Brain microvascular endothelial cell (primary cell): ENCODE data around the gene SLC12A5.

ENCODE experiments used
- DNase-seq: peaks from one replicate; pipeline ENCODE4 v3.0.0-alpha.2; 2020
- H3K27ac ChIP-seq: fragments of 250-450 bp; sonication (Bioruptor Pico); 2 replicates; pipeline ENCODE4 v1.5.1; 2020; ENCODE audit warnings: mild to moderate bottlenecking, moderate library complexity
- H3K27me3 ChIP-seq: fragments of 250-450 bp; sonication (Bioruptor Pico); replicated peaks from 2 replicates; pipeline ENCODE4 v1.5.1; 2020; ENCODE audit warnings: mild to moderate bottlenecking
- H3K36me3 ChIP-seq: fragments of 250-450 bp; sonication (Bioruptor Pico); replicated peaks from 2 replicates; pipeline ENCODE4 v1.5.1; 2020; ENCODE audit warnings: mild to moderate bottlenecking
- H3K4me3 ChIP-seq: 2 replicates; pipeline ENCODE4 v1.5.1; 2011; ENCODE audit warnings: low read depth, mild to moderate bottlenecking, control low read depth, low read length, moderate library complexity
- in situ Hi-C: cut with HindIII; loops from 2 replicates; pipeline ENCODE4 v1.10.0; 2017; ENCODE audit warnings: low sequenced_read_pairs, low pct_ligation_motif_present
- TF ChIP-seq, protein P1 (sequence below): IDR thresholded peaks from 2 replicates; pipeline ENCODE4 v1.5.1; 2011; ENCODE audit warnings: low read depth, mild to moderate bottlenecking, moderate library complexity, low read length, control low read depth, inconsistent platforms; ENCODE audit errors: missing control alignments

The SLC12A5 gene

GRCh38 chr20:46027245-46027853 is 1.7 kb upstream of the SLC12A5 start:
- no peak overlapping the region for H3K27ac ChIP-seq
- no peaks in the 10 kb centered on the region for H3K36me3 ChIP-seq
- DNase-seq = peak; percentile 52
- TF ChIP-seq, protein P1, sequence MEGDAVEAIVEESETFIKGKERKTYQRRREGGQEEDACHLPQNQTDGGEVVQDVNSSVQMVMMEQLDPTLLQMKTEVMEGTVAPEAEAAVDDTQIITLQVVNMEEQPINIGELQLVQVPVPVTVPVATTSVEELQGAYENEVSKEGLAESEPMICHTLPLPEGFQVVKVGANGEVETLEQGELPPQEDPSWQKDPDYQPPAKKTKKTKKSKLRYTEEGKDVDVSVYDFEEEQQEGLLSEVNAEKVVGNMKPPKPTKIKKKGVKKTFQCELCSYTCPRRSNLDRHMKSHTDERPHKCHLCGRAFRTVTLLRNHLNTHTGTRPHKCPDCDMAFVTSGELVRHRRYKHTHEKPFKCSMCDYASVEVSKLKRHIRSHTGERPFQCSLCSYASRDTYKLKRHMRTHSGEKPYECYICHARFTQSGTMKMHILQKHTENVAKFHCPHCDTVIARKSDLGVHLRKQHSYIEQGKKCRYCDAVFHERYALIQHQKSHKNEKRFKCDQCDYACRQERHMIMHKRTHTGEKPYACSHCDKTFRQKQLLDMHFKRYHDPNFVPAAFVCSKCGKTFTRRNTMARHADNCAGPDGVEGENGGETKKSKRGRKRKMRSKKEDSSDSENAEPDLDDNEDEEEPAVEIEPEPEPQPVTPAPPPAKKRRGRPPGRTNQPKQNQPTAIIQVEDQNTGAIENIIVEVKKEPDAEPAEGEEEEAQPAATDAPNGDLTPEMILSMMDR = no peak
- H3K27me3 ChIP-seq = peaks cover 63% of the 10 kb centered on the region
- in situ Hi-C loops = no loop called here
- H3K4me3 ChIP-seq = no peak overlapping the region

DNA sequence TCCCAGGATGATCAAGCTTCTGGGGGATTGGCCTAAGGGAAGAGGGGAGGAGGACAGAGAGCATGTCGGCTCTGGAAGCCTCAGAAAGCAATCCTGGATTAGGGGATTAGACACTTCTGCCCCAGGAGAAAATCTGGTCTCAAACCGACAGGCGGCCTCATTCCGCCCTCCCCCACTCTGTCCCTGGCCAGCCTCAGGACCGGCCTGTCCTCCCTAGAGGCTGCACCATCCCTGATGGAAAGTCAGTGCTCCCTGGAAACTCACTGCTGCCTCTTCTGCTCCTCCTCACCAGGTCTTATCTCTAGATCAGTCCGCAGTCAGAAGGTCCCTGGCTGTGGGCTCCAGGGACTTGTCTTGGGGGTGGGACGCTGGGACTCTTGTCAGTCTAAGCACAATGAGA is 905 bp upstream of the SLC12A5 start:
- in situ Hi-C loops = no loop called here
- H3K4me3 ChIP-seq = no peak overlapping the region
- H3K36me3 ChIP-seq = no peaks in the 10 kb centered on the region
- TF ChIP-seq, protein P1 = no peak
- no peak overlapping the region for H3K27ac ChIP-seq
- no peak for DNase-seq
- peaks cover 69% of the 10 kb centered on the region for H3K27me3 ChIP-seq

GRCh38 chr20:46030284-46031013 is 1.4 kb downstream of the SLC12A5 start:
- in situ Hi-C loops = no loop called here
- Histone ChIP-seq H3K36me3 (no peaks in the 10 kb centered on the region), H3K27me3 (peaks cover 66% of the 10 kb centered on the region), H3K27ac (no peak overlapping the region), H3K4me3 (no peak overlapping the region)
- TF ChIP-seq, protein P1 = no peak
- no peak for DNase-seq

GRCh38 chr20:46031014-46031569 is 2.1 kb downstream of the SLC12A5 start:
- no peak overlapping the region for H3K4me3 ChIP-seq
- peaks cover 66% of the 10 kb centered on the region for H3K27me3 ChIP-seq

DNA sequence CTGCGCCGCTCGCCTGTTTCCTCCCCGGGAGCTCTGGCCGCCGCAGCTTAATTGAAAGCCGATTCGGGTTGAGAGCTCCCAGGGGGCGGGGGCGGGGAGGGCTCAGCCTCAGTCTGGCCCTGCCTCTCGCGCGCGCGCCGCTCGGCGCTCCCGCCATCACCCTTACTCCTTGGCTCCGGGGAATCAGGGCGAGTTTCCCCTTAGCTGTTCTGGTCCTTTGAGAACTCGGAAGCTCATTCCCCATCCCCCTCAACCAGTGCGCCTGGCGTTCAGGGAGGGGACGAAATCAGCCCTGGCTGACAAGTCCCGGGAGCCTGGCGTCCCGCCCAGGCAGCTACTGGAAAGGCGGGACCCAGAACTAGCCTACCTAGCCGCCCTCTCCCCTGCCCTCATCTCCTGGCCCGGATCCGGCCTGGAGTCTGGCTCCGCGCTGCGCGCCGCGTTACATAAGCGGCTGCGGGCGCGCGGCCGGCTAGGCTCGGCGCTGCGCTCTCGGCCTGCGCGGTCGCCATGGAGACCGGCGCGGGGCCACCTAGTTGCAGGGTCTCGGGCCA is 2.8 kb downstream of the SLC12A5 start:
- in situ Hi-C loops = no loop called here
- Histone ChIP-seq H3K27ac (no peak overlapping the region), H3K36me3 (no peaks in the 10 kb centered on the region), H3K4me3 (no peak overlapping the region), H3K27me3 (peaks cover 64% of the 10 kb centered on the region)
- TF ChIP-seq, protein P1 = no peak
- DNase-seq = no peak

More at GRCh38 chr20:46031014-46031569, 2.1 kb downstream of the SLC12A5 start:
- no peak for DNase-seq
- TF ChIP-seq, protein P1 = no peak
- no peaks in the 10 kb centered on the region for H3K36me3 ChIP-seq
- H3K27ac ChIP-seq = no peak overlapping the region
- in situ Hi-C loops = no loop called here
